ENCODE results near the gene R3HDM4.
A peak's percentile ranks its signal among the peaks of the same experiment; 100 is the strongest.

Gene R3HDM4

DNA sequence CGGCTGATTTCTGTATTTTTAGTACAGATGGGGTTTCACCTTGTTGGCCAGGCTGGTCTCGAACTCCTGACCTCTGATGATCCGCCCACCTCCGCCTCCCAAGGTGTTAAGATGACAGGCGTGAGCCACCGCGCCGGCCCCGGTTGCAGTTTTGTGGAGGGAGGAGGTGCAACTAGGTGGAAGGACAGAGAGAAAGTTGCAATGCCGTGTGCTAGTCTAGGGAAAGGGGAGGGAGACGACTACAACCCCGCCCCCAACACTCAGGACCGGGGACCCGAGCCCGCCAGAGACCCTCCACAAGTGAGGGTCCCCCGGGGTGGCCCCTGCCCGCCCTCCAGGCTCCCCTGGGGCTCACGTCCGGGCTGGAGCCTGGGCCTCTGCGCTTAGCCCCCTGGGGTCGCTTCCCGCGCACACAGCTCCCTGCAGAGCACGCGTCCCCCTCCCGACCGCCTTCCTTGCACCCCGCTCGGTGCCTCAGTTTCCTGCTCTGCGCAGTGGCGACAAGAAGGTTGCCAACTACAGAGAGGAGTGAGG lies 11.6 kb upstream of the R3HDM4 start:
- TF ChIP-seq, protein P1, sequence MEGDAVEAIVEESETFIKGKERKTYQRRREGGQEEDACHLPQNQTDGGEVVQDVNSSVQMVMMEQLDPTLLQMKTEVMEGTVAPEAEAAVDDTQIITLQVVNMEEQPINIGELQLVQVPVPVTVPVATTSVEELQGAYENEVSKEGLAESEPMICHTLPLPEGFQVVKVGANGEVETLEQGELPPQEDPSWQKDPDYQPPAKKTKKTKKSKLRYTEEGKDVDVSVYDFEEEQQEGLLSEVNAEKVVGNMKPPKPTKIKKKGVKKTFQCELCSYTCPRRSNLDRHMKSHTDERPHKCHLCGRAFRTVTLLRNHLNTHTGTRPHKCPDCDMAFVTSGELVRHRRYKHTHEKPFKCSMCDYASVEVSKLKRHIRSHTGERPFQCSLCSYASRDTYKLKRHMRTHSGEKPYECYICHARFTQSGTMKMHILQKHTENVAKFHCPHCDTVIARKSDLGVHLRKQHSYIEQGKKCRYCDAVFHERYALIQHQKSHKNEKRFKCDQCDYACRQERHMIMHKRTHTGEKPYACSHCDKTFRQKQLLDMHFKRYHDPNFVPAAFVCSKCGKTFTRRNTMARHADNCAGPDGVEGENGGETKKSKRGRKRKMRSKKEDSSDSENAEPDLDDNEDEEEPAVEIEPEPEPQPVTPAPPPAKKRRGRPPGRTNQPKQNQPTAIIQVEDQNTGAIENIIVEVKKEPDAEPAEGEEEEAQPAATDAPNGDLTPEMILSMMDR (IDR thresholded peaks at IDR 0.05; ENCODE audit: low read depth, low read length), result no peak
- DNase-seq (ENCODE audit: extremely low read depth, low read depth), result no peak

DNA sequence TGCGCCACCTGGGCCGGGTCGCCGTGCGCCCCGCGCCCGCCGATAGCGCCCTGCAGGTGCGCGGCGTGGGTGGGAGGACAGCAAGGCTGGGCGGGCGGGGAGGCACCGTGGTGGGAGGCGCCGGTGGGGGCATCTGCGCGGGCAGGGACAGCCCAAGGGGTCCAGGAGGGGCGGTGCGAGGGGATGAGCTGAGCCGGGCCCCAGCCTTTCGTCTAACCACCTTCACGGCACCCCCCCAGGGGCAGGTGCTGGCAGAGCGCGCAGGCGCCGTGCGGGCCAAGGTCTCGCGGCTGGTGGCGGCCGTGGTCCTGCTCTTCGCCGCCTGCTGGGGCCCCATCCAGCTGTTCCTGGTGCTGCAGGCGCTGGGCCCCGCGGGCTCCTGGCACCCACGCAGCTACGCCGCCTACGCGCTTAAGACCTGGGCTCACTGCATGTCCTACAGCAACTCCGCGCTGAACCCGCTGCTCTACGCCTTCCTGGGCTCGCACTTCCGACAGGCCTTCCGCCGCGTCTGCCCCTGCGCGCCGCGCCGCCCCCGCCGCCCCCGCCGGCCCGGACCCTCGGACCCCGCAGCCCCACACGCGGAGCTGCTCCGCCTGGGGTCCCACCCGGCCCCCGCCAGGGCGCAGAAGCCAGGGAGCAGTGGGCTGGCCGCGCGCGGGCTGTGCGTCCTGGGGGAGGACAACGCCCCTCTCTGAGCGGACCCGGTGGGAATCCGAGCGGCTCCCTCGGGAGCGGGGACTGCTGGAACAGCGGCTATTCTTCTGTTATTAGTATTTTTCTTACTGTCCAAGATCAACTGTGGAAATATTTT lies 7.2 kb upstream of the R3HDM4 start:
- no peak for DNase-seq (ENCODE audit: extremely low read depth, low read depth)
- TF ChIP-seq, protein P1 (IDR thresholded peaks at IDR 0.05; ENCODE audit: low read depth, low read length), result no peak

DNA sequence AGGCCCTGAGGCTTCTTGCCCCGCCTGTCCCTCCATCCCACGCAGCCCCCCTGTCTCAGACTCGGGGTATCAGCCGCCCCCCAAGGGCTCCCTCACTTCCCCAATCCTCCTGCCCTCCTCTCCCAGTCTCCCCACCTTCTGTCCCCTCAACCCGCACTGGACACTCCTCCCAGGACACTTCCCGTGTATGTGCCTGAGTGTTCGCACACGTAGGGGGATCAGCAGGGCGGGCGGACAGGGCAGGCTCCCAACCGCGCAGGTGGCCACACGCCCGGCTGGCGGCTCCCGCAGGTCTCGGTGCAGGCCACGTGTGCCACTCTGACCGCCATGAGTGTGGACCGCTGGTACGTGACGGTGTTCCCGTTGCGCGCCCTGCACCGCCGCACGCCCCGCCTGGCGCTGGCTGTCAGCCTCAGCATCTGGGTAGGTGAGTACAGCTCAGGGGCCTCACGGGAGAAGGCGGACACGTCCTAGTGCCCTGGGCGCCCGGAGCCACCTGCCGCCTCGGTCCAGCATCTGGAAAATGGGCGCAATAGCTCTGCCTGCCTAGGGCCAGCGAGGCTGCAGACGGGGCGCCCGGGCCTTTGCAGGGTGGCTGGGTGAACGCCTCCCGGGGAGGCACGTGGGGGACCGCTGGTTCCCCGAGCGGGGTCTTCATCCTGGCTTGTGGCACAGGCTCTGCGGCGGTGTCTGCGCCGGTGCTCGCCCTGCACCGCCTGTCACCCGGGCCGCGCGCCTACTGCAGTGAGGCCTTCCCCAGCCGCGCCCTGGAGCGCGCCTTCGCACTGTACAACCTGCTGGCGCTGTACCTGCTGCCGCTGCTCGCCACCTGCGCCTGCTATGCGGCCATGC lies 6.4 kb upstream of the R3HDM4 start:
- no peak for DNase-seq (ENCODE audit: extremely low read depth, low read depth)
- TF ChIP-seq, protein P1 (IDR thresholded peaks at IDR 0.05; ENCODE audit: low read depth, low read length), result no peak

DNA sequence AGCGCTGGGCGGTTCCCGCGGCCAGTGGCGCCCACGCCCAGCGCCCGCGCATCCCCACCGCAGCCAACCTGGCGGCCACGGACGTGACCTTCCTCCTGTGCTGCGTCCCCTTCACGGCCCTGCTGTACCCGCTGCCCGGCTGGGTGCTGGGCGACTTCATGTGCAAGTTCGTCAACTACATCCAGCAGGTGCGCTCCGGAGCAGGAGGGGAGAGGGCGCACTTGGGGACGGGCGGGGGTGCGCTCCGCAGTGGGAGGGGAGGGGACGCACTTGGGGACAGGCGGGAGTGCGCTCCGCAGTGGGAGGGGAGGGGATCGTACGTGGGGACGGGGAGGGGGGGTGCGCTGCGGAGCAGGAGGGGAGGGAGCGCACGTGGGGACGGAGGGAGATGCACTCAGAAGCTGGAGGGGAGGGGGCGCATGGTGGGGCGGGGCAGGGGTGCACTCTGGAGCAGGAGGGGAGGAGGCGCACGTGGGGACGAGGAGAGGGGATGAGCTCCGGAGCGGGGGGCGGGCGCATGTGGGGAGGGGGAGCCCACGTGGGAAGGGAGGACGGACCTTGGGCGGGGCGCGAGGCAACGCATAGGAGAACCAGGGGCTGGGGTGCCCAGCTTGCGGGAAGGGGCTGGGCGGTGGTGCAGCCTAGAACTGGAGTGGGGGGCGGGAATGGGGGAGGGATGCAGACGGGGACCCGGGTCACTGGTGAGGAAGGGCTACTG lies 5.6 kb upstream of the R3HDM4 start:
- TF ChIP-seq, protein P1 (IDR thresholded peaks at IDR 0.05; ENCODE audit: low read depth, low read length), result no peak
- DNase-seq (ENCODE audit: extremely low read depth, low read depth), result no peak

DNA sequence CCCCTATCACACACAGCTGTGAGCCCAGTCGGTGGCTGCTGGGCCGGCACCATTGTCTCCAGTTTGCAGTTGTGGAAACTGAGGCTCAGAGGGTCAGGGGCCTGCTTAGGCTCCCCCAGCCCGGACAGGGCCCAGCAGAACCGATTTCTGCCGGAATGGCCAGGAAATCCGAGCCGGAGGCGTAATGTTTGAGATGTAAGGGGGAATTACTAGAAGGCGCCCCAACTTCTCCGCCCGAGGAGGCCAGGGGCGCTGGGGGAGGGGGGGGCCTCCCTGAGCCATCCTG lies 5.1 kb upstream of the R3HDM4 start:
- TF ChIP-seq, protein P1 (IDR thresholded peaks at IDR 0.05; ENCODE audit: low read depth, low read length), result no peak
- DNase-seq (ENCODE audit: extremely low read depth, low read depth), result no peak

DNA sequence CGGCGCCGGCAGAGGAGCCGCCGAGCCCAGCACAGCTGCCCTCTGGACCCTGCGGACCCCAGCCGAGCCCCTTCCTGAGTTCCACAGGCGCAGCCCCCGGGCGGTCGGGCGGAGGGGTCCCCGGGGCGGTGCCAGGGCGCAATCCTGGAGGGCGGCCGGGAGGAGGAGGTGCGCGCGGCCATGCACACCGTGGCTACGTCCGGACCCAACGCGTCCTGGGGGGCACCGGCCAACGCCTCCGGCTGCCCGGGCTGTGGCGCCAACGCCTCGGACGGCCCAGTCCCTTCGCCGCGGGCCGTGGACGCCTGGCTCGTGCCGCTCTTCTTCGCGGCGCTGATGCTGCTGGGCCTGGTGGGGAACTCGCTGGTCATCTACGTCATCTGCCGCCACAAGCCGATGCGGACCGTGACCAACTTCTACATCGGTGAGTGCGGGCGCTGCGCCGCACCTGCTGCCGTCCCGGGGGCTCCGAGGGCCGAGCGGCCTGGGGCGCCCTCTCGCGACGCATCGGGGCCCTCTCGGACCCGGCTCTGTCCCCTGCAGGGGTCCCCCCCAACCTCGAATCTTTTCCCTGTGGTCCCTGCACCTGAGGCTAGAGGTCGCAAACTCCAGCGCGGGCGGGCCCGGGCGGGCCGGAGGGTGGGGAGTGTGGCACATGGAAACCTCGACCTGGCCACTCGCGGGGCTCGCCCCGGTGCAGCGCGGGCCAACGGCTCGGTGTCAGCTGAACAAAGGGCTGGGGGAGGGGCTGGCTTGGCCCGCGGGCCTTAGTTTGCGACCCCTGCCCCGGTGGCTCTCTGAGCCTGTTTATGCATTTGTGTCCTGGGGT lies 4.5 kb upstream of the R3HDM4 start, which contains the start of gene KISS1R:
Gene KISS1R (plus strand): TSS at position 11 of the 829 bp plus-strand sequence. CDS start 170 bp downstream, at position 181.
- no peak for DNase-seq (ENCODE audit: extremely low read depth, low read depth)
- TF ChIP-seq, protein P1 (IDR thresholded peaks at IDR 0.05; ENCODE audit: low read depth, low read length), result peak; percentile 28
